Progenitor cell of endocrine pancreas (in vitro differentiated cells): ENCODE measurements around the gene C5AR2. TPM values are rescaled to one million over a fixed set of nuclear protein-coding genes. Genes with fewer than 3 reads are reported as not detected.
"Not testable (repeated sequence)": the region's sequence is repeated elsewhere in the genome, so short reads cannot be mapped to it uniquely, and the experiment has no call there.

Source experiments
- DNase-seq: peaks from one replicate; pipeline ENCODE4 v3.0.0; 2021; ENCODE audit warnings: low spot score; ENCODE audit not compliant: unreplicated experiment
- H3K27ac Mint-ChIP-seq: 2 replicates; pipeline ENCODE4 v1.8.0; 2021; ENCODE audit warnings: mild to moderate bottlenecking, moderate library complexity, mixed read lengths
- H3K27me3 Mint-ChIP-seq: 2 replicates; pipeline ENCODE4 v1.8.0; 2021; ENCODE audit warnings: mixed read lengths
- H3K36me3 Mint-ChIP-seq: 2 replicates; pipeline ENCODE4 v1.8.0; 2022; ENCODE audit warnings: mixed read lengths; ENCODE audit not compliant: insufficient read depth
- H3K4me1 Mint-ChIP-seq: 2 replicates; pipeline ENCODE4 v1.8.0; 2021; ENCODE audit warnings: low read depth, mixed read lengths
- H3K4me3 Mint-ChIP-seq: 2 replicates; pipeline ENCODE4 v1.8.0; 2021; ENCODE audit warnings: low read depth, mild to moderate bottlenecking, moderate library complexity, mixed read lengths
- H3K9me3 Mint-ChIP-seq: 2 replicates; pipeline ENCODE4 v1.8.0; 2021; ENCODE audit warnings: low read depth, mixed read lengths
- CTCF ChIP-seq: fragments of 200-600 bp; sonication (generic); IDR thresholded peaks from one replicate; pipeline ENCODE4 v1.5.0; 2021; ENCODE audit warnings: antibody characterized with exemption, mild to moderate bottlenecking; ENCODE audit not compliant: unreplicated experiment
- total RNA-seq: library from RNA; stranded (reverse); gene quantifications from 2 replicates; pipeline ENCODE4 v1.2.1, GENCODE V29; 2021

The C5AR2 gene
- total RNA-seq, 1 donor from 2014 or later, result not detected

GRCh38 chr19:47356900-47357299 lies 24.9 kb downstream of the C5AR2 start:
- no peak for TF ChIP-seq CTCF
- H3K4me3 Mint-ChIP-seq, result no peak overlapping the region
- H3K27ac Mint-ChIP-seq, result no peak overlapping the region
- H3K4me1 Mint-ChIP-seq, result no peaks in the 10 kb centered on the region
- H3K36me3 Mint-ChIP-seq, result peaks cover 35% of the 10 kb centered on the region
- H3K27me3 Mint-ChIP-seq, result no peaks in the 10 kb centered on the region
- DNase-seq, result no peak
- no peaks in the 10 kb centered on the region for H3K9me3 Mint-ChIP-seq

GRCh38 chr19:47357788-47358680 lies 26.1 kb downstream of the C5AR2 start:
- H3K36me3 Mint-ChIP-seq, result peaks cover 31% of the 10 kb centered on the region
- H3K27me3 Mint-ChIP-seq, result no peaks in the 10 kb centered on the region
- no peaks in the 10 kb centered on the region for H3K4me1 Mint-ChIP-seq
- DNase-seq, result no peak
- no peak overlapping the region for H3K4me3 Mint-ChIP-seq
- H3K27ac Mint-ChIP-seq, result no peak overlapping the region
- peak; percentile 36 for TF ChIP-seq CTCF
- no peaks in the 10 kb centered on the region for H3K9me3 Mint-ChIP-seq

GRCh38 chr19:47358936-47359335 lies 27.0 kb downstream of the C5AR2 start:
- no peak for DNase-seq
- Mint-ChIP-seq H3K9me3 (no peaks in the 10 kb centered on the region), H3K36me3 (peaks cover 33% of the 10 kb centered on the region), H3K27ac (no peak overlapping the region), H3K27me3 (no peaks in the 10 kb centered on the region), H3K4me3 (no peak overlapping the region), H3K4me1 (no peaks in the 10 kb centered on the region)
- no peak for TF ChIP-seq CTCF

GRCh38 chr19:47362321-47362720 lies 30.3 kb downstream of the C5AR2 start:
- H3K4me3 Mint-ChIP-seq, result no peak overlapping the region
- no peak for DNase-seq
- H3K36me3 Mint-ChIP-seq, result peaks cover 23% of the 10 kb centered on the region
- no peaks in the 10 kb centered on the region for H3K4me1 Mint-ChIP-seq
- H3K9me3 Mint-ChIP-seq, result no peaks in the 10 kb centered on the region
- H3K27me3 Mint-ChIP-seq, result no peaks in the 10 kb centered on the region
- TF ChIP-seq CTCF, result no peak
- no peak overlapping the region for H3K27ac Mint-ChIP-seq

GRCh38 chr19:47363758-47364531 lies 32.0 kb downstream of the C5AR2 start:
- no peak for DNase-seq
- Mint-ChIP-seq H3K36me3 (peaks cover 15% of the 10 kb centered on the region), H3K27ac (no peak overlapping the region), H3K9me3 (no peaks in the 10 kb centered on the region), H3K4me1 (no peaks in the 10 kb centered on the region), H3K4me3 (no peak overlapping the region), H3K27me3 (no peaks in the 10 kb centered on the region)
- no peak for TF ChIP-seq CTCF

GRCh38 chr19:47365455-47365854 lies 33.5 kb downstream of the C5AR2 start:
- not testable (repeated sequence) for DNase-seq, H3K27ac Mint-ChIP-seq, H3K27me3 Mint-ChIP-seq, H3K4me1 Mint-ChIP-seq, H3K9me3 Mint-ChIP-seq, H3K4me3 Mint-ChIP-seq
- peaks cover 13% of the 10 kb centered on the region for H3K36me3 Mint-ChIP-seq
